Measurements from ENCODE around the gene MATR3. TPM values are rescaled to one million over a fixed set of nuclear protein-coding genes. Genes with fewer than 3 reads are reported as not detected.

Gene MATR3, protein sequence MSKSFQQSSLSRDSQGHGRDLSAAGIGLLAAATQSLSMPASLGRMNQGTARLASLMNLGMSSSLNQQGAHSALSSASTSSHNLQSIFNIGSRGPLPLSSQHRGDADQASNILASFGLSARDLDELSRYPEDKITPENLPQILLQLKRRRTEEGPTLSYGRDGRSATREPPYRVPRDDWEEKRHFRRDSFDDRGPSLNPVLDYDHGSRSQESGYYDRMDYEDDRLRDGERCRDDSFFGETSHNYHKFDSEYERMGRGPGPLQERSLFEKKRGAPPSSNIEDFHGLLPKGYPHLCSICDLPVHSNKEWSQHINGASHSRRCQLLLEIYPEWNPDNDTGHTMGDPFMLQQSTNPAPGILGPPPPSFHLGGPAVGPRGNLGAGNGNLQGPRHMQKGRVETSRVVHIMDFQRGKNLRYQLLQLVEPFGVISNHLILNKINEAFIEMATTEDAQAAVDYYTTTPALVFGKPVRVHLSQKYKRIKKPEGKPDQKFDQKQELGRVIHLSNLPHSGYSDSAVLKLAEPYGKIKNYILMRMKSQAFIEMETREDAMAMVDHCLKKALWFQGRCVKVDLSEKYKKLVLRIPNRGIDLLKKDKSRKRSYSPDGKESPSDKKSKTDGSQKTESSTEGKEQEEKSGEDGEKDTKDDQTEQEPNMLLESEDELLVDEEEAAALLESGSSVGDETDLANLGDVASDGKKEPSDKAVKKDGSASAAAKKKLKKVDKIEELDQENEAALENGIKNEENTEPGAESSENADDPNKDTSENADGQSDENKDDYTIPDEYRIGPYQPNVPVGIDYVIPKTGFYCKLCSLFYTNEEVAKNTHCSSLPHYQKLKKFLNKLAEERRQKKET
- total RNA-seq (ENCODE audit: unreplicated experiment), result 372 TPM
- long read RNA-seq, full-length matches to known transcripts, result 77 of 130 reads
- long read RNA-seq, partial matches to known transcripts, result 29 of 130 reads
- long read RNA-seq, other reads (novel, unspliced or antisense), result 24 of 130 reads

- Mint-ChIP-seq H3K4me3 (ENCODE audit: unreplicated experiment) (peak within 1 kb of the TSS; percentile 98), H3K27me3 (ENCODE audit: unreplicated experiment) (peaks cover 14% of the 10 kb centered on the region), H3K4me1 (ENCODE audit: low read depth, unreplicated experiment) (peaks cover 18% of the 10 kb centered on the region), H3K36me3 (ENCODE audit: unreplicated experiment) (no peaks in the 10 kb centered on the region), H3K27ac (ENCODE audit: unreplicated experiment) (peak within 1 kb of the TSS; percentile 100), H3K9me3 (ENCODE audit: unreplicated experiment) (peaks cover 21% of the 10 kb centered on the region)
- TF ChIP-seq, protein P1, sequence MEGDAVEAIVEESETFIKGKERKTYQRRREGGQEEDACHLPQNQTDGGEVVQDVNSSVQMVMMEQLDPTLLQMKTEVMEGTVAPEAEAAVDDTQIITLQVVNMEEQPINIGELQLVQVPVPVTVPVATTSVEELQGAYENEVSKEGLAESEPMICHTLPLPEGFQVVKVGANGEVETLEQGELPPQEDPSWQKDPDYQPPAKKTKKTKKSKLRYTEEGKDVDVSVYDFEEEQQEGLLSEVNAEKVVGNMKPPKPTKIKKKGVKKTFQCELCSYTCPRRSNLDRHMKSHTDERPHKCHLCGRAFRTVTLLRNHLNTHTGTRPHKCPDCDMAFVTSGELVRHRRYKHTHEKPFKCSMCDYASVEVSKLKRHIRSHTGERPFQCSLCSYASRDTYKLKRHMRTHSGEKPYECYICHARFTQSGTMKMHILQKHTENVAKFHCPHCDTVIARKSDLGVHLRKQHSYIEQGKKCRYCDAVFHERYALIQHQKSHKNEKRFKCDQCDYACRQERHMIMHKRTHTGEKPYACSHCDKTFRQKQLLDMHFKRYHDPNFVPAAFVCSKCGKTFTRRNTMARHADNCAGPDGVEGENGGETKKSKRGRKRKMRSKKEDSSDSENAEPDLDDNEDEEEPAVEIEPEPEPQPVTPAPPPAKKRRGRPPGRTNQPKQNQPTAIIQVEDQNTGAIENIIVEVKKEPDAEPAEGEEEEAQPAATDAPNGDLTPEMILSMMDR (IDR thresholded peaks at IDR 0.05; ENCODE audit: partially characterized antibody, unreplicated experiment), result no peak
- peak; percentile 96 for DNase-seq
These were observed at the start of gene MATR3 for GRCh38 chr5:139293507-139294373. Gene MATR3, plus strand, starts transcription at chr5:139293740. Its CDS starts 13,676 bp downstream, at chr5:139307416.

DNA sequence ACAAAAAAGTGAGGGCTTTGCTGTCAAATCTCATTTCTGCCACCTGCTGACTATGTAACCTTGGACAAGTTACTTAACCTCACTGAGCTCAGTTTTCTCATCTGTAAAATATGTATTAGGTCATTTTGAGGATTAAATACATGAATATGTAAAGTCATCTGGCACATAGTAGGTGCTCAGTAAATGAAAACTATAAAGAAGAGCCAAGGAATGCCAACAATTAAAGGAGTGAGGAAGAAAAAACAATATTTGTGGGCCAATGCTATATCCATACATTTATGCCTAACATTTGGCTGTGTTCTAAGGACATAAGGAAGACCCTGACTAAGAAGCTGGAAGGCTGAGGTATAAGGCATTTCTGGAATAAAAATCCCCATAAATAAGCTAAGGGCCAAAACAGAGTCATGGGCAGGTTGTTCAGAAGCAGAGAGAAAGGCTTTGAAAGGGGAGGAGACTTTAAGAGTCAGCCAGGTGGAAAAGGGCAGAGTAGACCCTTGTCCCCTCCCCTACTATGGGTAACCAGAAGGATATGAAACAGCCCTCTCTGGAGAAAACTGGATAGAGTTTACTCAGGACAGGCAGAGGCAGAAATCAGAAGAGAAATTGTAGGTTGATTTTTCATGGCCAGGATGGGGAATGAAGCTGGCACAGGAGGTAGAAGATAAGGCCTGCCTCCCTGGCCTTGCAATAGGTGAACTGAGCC is 47.8 kb upstream of the MATR3 start:
- no peak for DNase-seq
- TF ChIP-seq, protein P1 (IDR thresholded peaks at IDR 0.05; ENCODE audit: partially characterized antibody, unreplicated experiment), result no peak
- peaks cover 8% of the 10 kb centered on the region for H3K27me3 Mint-ChIP-seq (ENCODE audit: unreplicated experiment)
- H3K9me3 Mint-ChIP-seq (ENCODE audit: unreplicated experiment), result peaks cover 7% of the 10 kb centered on the region
- H3K4me3 Mint-ChIP-seq (ENCODE audit: unreplicated experiment), result no peak overlapping the region
- H3K36me3 Mint-ChIP-seq (ENCODE audit: unreplicated experiment), result peaks cover 6% of the 10 kb centered on the region
- peaks cover 7% of the 10 kb centered on the region for H3K4me1 Mint-ChIP-seq (ENCODE audit: low read depth, unreplicated experiment)
- no peak overlapping the region for H3K27ac Mint-ChIP-seq (ENCODE audit: unreplicated experiment)

DNA sequence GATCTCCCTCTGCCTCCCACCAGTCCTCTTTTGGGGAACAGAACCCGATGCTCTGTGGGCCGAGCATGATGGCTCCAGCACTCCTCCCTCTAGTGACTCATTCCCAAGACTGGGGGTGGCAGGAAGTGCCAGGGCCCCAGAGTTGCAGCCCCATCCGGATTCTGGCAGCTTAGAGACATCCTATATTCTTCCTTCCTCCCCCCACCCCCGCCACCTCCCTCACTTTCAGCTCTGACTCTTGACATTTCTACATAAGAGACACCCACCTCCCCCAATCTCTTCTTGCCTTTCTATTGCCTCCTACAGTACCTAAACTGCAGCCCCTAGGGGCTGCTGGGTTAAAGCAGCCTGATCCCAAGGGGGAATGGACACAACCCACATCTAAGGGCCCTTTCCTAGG is 47.1 kb upstream of the MATR3 start:
- Mint-ChIP-seq H3K36me3 (ENCODE audit: unreplicated experiment) (peaks cover 6% of the 10 kb centered on the region), H3K4me3 (ENCODE audit: unreplicated experiment) (no peak overlapping the region), H3K9me3 (ENCODE audit: unreplicated experiment) (peaks cover 10% of the 10 kb centered on the region), H3K4me1 (ENCODE audit: low read depth, unreplicated experiment) (peaks cover 10% of the 10 kb centered on the region), H3K27me3 (ENCODE audit: unreplicated experiment) (peaks cover 8% of the 10 kb centered on the region), H3K27ac (ENCODE audit: unreplicated experiment) (no peak overlapping the region)
- DNase-seq, result no peak
- TF ChIP-seq, protein P1 (IDR thresholded peaks at IDR 0.05; ENCODE audit: partially characterized antibody, unreplicated experiment), result no peak

DNA sequence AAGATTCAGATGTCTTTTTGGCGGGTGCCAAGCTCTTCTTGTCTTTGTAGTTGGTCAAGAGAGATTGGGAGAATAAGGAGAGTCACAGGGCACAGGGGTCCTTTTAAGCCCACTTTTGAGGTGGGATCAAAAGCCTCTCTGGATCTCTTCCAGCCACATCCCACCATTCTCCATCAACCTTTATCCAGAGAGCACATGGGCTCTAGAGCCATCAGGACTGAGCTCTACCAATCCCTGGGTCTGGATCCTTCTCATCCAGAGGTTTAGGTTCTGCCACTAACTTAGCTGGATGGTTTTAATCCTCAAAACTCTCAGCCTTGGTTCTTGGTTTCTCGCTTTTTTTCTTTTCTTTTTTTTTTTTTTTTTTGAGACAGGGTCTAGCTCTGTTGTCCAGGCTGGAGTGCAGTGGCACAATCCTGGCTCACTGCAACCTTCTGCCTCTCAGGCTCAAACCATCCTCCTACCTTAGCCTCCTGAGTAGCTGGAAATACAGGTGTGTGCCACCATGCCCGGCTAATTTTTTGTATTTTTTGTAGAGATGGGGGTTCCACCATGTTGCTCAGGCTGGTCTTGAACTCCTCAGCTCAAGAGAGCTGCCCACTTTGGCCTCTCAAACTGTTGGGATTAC is 44.6 kb upstream of the MATR3 start:
- TF ChIP-seq, protein P1 (IDR thresholded peaks at IDR 0.05; ENCODE audit: partially characterized antibody, unreplicated experiment), result no peak
- Mint-ChIP-seq H3K36me3 (ENCODE audit: unreplicated experiment) (no peaks in the 10 kb centered on the region), H3K27me3 (ENCODE audit: unreplicated experiment) (peaks cover 9% of the 10 kb centered on the region), H3K9me3 (ENCODE audit: unreplicated experiment) (peaks cover 16% of the 10 kb centered on the region), H3K27ac (ENCODE audit: unreplicated experiment) (no peak overlapping the region), H3K4me3 (ENCODE audit: unreplicated experiment) (no peak overlapping the region), H3K4me1 (ENCODE audit: low read depth, unreplicated experiment) (peaks cover 10% of the 10 kb centered on the region)
- DNase-seq, result no peak

All from glutamatergic neuron (in vitro differentiated cells).